ENCODE data around the gene EIF2S2.
A peak's percentile ranks its signal among the peaks of the same experiment; 100 is the strongest.

Gene EIF2S2

DNA sequence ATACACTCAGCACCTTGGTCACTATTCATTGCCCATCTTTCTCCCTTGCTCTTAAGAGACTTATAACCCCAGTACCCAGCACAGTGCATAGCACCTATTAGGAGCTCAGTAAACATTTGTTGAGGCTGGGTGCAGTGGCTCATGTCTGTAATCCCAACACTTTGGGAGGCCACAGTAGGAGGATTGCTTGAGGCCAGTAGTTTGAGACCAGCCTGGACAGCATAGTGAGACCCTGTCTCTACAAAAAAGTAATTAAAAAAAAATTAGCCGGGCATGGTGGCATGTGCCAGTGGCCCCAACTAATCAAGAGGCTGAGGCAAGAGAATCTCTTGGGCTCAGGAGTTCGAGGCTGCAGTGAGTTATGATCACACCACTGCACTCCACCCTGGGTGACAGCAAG lies 8.2 kb upstream of the EIF2S2 start:
- DNase-seq: no peak

DNA sequence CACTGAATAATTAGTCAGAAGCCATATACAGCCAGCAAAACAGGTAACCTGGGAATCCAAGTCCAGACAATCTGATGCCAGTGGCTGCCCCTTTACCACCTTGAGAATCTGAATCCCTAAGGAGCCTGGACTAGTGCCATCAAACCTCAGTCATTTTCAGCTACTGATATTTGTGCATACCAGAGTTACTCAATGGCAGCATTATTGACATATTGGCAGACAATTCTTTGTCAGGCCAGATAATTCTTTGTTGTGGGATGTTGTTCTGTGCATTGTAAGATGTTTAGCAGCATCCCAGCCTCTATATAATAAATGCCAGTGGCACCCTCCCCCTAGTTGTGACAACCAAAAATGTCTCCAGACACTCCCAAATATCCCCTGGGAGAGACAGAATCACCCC lies 3.2 kb upstream of the EIF2S2 start:
- DNase-seq: no peak

DNA sequence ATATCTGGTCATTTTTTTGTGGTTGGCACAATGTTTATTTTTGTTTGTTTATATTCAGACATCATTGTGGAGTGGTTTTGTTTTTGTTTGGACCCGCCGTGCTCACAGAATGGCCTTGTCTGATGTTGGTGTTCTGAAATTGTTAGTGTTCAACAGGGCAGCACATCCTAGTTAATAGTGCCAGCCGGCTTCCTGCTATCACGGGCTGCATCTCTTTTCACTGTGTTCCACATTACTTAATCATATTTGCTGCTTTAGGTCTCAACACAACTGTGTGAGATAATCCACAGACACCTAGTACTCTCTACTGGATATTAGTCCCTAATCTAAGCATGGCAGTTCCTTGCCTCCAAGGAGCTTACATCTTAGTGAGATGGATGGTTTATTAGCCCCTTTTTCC lies 2.8 kb upstream of the EIF2S2 start:
- DNase-seq: no peak

DNA sequence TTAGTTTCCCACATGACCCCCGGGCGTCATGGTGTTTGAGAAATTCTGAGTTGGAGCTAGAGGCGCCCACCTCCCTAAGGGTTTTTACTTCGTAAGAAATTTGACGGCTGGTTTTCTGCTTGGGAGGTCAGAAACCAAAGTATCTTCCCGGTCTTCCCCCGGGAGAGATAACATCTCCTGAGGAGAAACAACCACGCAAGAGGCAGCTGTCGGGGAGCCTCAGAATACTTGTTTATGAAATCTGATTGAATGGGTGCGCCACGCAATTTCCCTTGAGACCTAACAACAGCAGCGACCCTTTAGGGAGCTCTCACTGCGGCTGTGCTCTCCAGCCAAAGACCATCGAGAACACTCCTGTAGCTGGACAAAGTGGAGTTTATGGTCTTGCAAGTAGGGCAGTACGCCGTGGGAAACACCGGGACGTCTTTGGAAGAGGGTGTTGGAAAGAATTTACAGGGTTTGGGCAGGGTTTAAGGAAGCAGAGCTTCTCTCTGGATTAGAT lies 608 bp upstream of the EIF2S2 start:
- DNase-seq: peak; percentile 13

DNA sequence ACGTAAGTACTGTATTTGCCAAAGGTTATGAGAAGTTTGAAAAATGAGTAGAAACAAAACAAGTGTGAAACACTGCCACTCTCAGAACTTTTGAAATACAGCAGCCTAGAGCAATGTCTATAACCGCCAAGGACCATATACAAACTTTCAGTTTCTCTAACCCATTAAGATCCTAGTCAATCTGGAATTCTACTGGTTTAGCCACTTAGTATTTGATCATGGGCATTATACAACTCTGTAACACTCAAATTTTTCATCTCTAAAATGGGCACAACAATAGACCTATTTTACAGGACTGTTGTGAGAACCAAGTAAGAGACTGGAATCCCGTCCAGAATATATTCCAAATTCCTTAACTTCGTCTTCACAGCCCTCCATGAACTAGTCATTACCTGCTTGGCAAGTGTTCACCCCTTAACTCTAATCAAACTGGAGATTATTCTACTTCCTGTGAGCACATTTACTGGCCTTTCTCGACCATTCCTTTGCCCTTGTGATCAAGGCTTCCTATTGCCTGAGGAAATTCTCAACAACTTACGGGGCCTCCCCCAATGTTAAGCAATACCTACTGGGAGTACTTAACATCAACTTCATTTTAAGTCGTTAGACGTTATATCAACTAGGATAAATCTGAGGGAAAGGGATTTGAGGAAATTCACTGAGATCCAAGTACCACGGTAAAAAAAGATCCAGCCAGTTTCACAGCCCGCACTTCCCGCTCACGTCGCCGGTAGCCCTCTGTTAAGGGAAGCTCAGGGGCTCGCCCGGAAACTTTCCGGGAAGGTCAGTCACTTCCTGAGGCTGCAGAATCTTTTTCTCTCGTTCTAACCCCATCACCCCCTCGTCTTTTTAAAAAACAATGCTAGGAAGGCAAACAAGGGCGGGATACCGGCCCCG lies 1.1 kb downstream of the EIF2S2 start:
- DNase-seq: no peak

DNA sequence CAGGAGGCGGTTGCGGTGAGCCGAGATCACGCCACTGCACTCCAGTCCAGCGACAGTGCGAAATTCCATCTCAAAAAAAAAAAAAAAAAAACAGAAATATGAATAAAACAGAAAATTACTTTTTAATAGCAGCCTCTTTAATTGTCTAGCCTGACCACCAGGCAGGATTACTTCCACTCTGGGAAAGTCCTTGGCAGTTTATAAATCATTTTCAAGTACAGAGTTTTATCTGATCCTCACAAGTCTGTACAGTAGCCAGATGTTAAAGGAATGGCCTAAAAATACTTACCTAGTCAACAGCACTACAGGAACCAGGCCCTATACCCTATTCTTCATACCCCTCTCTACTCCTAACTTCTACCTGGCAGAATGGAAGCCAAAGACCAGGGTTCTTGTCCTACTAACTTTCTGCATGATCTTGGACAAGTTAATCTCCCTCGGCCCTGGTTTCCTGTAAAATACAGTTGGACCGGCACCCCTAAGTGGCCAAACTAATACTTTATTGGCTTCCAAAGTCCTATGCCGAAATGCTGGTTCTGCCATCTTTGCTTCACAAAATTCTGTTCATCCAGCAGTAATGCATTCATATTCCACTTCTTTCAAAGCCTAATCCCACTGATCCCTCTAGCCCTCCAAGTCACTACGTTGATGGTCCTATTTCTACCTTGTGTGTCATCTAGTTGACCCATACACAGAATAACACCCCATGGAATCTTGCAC lies 1.9 kb downstream of the EIF2S2 start:
- DNase-seq: no peak

DNA sequence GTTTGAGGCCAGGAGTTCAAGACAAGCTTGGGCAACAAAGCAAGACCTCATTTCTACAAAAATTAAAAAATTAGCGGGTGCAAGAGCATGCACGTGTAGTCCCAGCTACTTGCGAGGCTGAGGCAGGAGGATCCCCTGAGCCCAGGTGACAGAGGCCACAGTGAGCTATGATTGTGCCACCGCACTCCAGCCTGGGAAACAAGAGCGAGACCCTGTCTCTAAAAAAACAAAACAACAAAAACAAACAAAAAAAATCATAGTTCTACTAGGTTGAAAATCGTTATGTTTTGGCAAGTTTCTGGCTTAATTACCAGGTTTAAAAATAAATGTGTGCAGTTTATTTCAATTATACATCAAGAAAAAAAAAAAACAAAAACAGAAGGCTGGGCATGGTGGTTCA lies 2.6 kb downstream of the EIF2S2 start:
- no peak for DNase-seq

DNA sequence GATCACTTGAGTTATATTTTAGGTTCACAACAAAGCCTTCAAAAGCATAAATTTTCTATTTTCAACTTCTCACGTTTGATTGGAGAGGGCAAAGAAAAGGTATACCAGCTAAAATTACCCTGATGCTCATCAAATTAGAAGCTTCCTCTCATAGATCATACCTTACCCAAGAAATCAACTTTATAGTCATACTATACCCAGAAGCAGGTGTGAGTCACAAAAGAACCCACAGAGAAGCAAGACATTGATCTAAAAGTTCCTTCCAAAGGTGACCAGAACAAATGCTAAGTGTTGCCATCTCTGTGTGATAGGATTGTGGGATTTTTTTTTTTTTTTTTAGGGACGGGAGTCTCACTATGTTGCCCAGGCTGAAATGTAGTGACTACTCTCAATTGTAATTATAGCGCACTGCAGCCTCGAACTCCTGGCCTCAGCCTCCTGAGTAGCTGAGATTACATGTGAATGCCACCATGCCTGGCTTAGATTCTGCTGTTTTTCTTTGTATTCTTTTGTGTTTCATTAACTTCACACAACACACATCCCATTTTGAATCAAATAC lies 3.3 kb downstream of the EIF2S2 start:
- no peak for DNase-seq

DNA sequence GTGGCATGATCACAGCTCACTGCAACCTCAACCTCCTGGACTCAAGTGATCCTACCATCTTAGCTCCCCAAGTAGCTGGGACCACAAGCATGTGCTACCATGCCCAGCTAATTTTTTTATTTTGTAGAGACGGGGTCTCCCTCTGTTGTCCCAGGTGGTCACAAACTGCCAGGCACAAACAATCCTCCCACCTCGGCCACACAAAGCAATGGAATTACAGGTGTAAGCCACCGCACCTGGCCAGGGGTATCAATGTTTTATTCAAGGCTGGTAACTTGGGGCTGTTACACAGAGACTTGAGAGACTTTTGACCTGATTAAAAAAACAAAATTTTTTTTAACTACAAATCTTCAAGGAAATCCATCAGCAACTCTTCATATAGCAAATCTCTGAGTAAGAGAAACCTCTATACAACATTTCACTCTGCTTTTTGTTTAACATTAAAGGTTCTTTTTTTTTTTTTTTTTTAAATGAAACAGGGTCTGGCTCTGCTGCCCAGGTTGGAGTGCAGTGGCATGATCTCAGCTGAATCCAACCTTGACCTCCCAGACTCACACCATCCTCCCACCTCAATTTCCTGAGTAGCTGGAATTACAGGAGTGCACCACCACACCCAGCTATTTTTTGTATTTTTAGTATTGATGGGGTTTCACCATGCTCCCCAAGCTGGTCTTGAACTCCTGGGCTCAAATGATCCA lies 5.9 kb downstream of the EIF2S2 start:
- no peak for DNase-seq

DNA sequence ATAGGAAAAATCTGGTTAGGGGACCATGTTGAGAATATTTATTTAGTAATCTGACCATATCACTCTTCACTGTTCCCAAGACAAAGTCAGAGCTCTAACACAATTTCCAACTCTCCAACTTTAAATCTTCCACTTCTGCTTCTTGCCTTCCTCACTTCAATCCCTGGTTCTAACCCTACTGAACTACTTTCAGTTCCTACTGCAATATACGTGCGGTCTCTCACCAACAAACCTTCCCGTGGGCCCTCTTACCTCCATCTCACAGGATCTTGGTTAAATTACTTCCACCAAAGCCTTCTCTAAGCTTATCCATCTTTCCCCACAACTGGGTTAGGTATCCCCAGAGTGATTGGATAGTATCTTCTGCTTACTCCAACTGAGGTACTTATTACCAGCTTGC lies 8.0 kb downstream of the EIF2S2 start:
- DNase-seq: no peak

DNA sequence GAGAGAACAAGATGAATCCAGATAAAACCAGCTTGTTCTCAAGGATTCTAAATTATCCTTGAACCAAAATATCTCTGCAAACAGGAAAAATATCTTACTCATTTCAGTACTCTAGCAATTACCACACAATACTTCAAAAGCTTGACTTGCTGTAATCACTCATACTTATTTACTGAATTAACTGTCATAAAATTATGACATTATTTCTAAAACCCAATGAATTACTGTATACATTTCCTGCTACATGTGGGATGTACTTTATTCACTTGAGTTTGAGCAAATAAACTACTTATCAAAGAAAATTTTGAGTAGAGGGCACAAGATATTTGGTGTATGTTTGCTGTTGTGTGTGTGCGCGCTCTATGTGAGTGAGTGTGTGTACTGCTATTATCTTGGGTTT lies 9.7 kb downstream of the EIF2S2 start:
- DNase-seq: no peak

DNA sequence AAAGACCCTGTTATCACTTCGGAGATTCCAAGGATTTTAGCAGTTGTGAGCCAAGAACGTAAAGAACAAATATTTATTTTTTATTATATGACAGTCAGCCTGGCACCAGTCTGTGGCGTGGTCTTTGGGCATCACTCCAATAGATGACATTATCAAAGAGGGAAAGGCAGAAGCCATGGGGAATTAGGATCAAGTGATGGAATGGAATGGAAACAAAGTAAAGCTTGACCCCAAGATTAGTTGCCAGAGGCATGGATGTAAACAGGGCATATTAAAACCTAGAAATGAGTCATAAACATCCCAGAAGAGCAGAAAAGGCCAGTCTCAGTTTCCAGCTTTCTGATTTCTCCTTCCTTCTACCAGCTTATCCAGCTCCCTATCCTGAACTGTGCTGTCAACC lies 11.5 kb downstream of the EIF2S2 start:
- no peak for DNase-seq

DNA sequence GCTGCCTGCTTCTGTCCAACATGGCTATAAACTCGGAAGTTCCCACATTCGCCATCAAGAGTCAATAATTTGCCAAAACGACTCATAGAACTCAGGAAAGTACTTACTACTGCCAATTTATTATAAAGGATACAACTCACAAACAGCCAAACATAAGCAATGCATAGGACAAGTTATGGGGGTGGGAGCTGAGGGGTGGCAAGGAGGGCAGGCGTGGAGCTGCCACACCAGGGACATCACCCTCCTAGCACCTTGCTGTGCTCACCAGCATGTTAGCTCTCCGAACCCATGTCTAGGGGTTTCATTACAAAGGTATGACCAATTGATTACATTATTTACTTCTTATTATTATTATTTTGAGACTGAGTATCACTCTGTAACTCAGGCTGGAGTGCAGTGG lies 12.4 kb downstream of the EIF2S2 start:
- no peak for DNase-seq

DNA sequence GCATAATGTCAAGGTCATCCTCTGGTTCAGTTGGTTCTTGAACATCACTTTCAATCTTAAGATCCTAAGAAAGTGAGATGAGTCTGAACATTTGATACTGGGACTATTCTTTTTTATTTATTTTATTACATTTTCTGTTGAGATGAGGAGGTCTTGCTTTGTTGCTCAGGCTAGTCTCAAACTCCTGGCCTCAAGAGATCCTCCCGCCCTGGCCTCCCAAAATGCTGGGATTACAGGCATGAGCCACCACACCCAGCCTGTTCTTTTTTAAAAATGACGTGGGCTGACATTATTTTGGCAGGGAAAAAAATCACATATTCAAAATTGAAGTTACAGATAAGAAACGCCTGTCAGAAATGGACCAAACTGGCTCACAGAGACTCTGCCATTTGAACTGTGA lies 13.5 kb downstream of the EIF2S2 start:
- no peak for DNase-seq

DNA sequence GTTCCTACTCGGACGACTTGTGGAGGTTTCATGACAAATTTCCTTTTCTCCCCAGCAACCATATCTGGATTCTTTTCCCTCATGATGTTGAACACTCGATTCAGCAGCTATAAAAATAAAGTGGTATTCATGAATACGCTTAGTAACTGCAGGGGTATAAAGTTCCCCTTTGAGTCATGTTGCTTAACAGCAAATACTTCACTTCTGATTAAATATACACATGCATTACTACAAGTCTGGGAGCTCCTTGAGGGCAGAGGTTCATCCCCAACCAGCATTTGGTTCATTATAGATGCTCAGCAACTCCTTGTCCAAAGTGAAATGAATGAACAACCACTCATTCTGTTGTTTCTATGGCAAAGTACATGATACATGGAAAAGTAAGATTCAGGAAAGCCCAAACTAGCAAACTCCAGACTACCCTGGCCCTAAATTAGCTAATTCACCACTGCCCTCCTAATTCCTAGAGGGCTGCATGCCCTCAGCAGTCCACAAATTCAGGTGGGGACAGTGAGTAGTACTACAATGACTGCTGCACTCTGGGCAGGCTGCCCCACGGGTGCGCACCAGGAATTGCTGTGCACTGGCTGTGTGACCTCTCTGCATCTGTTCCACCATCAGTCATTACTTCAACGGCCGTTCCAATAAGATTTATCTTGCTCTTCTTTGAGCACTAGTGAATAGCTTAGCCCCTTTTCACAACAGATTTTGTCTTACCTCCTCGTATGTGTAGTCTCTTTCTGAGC lies 15.2 kb downstream of the EIF2S2 start:
- no peak for DNase-seq

DNA sequence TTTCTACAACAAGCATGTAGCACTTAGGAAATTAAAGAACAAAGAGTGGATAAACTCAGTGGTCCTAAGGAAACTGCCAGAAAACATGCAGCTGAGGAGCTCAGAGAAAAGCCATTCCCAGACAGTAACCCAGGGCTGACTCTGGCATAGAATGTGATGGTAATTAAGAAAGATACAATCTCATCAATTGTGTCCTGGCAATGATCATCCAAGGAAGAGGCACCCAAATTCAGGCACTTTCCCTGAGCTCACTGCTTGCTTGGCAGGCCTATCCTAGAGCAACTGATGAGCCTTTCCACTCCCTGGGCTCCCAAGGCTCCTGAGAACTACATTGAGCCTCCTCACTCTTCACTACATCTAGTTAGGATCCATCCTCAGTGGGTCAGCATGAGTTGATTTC lies 16.2 kb downstream of the EIF2S2 start:
- DNase-seq: no peak

DNA sequence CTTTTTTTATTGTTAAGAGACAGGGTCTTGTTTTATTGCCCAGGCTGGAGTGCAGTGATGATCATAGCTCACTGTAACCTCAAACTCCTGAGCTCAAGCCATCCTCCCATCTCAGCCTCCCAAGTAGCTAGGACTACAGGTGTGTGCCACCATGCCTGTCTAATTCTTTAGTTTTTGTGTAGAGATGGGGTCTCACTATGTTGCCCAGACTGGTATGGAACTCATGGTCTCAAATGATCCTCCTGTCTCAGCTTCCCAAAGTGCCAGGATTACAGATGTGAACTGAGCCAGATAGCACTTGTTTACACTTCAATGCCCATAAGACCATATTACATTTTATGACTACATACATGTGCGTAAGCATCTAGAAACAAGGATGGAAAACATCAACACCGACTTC lies 18.1 kb downstream of the EIF2S2 start:
- DNase-seq: no peak

DNA sequence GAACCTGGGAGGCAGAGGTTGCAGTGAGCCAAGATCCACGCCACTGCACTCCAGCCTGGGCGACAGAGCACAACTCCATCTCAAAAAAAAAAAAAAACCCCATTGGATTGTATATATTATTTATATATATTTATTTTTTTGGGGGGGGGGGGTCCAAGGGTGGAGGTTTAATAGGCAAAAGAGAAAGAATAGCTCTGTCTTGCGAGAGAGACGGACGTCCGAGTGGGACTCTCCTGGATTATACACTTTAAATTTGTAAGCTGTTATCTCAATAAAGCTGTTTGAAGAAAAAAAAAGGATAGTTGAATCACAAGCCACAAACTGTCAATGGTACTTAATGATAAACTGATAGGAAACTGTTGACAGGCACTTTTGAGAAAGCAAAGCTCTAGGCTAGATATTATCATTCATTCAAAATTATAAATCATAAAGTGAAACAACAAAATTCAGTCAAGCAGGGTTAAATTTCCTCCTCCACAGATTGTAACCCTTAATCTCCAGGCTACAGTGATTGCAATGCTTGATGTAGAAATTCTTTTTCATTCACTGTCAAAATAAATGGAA lies 20.3 kb downstream of the EIF2S2 start:
- DNase-seq: no peak

DNA sequence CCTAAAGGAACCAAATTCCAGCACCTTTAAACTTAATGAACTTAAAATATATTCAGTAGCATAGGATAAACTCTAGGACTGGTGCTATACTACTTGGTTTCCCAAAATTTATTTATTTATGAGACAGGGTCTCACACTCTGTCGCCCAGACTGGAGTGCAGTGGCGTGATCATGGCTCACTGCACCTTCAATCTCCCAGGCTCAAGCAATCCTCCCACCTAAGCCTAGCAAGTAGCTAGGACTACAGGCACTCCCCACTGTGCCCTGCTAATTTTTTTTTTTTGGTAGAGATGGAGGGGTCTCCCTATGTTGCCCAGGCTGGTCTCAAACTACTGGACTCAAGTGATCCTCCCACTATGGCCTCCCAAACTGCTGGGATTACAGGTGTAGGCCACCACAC lies 21.4 kb downstream of the EIF2S2 start:
- no peak for DNase-seq

DNA sequence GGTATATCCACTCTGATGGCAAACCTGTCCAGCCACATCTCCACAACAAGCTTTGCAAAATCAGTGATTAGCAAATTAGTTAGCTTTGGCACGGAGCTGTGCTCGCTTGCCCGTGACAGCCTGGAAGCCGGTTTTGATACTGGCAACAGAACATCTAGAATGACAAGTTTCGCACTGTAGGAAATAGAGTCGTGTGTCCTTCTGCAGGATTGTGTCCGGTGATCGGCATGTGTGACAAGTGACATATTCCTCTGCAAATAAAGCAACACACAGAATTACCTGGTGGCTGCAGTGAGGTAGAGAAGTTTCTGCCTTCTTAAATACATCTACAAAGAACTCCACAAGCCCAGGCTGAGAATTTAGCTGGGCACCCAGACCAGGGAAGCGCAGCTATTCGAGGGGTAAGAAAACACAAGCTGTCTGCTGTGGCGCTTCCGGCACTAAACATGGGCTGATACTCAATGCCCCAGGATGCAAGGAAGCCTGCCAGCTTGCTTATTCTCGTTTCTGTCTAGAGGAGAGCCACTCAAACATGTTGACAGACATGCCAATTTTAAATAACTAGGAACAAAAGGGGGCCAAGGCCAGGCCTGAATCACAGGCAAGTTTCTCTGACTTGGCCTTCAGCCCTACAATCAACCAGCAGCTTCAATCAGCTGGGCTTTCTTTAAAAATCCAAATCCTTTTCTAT lies 22.2 kb downstream of the EIF2S2 start:
- no peak for DNase-seq

DNA sequence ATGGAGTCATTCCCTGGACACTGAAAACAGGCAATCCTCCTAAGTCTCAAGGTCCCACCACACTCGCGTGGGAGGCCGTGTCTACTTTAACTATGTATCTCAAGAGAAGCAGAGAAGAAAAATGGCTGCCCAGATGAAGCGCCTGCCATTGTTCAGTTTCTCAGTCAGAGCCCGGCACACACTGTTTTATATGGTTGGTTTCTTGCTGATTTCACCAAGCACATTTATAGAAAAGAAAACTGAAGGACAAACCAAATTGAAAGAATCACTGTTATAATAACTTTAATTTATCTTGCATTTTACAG lies 22.9 kb downstream of the EIF2S2 start:
- no peak for DNase-seq

Data from activated CD4-positive, alpha-beta T cell treated with anti-CD3 and anti-CD28 coated beads, Interleukin-2, amount 50 U/mL, for 1 hour (primary cell).